ENCODE results near the gene OPN1SW.

The OPN1SW gene

GRCh38 chr7:128729494-128729893 lies 46.1 kb downstream of the OPN1SW start:
- no peak for DNase-seq

- no peak for DNase-seq
Observed at GRCh38 chr7:128728598-128728997, 47.0 kb downstream of the OPN1SW start.

GRCh38 chr7:128727239-128727638 lies 48.4 kb downstream of the OPN1SW start:
- DNase-seq, result no peak

- no peak for DNase-seq
Observed at GRCh38 chr7:128726737-128727072, 48.9 kb downstream of the OPN1SW start.

GRCh38 chr7:128726059-128726736 lies 49.4 kb downstream of the OPN1SW start:
- no peak for DNase-seq

GRCh38 chr7:128725531-128725930 lies 50.1 kb downstream of the OPN1SW start:
- no peak for DNase-seq

- DNase-seq, result no peak
Observed at GRCh38 chr7:128724743-128725142, 50.9 kb downstream of the OPN1SW start.

Data from activated T-cell treated with anti-CD3 and anti-CD28 coated beads, Interleukin-2, amount 50 U/mL, for 48 hours (primary cell).